Occipital lobe (tissue), 2 donors: ENCODE measurements around the gene COL11A1. TPM values are rescaled to one million over a fixed set of nuclear protein-coding genes. Genes with fewer than 3 reads are reported as not detected.
"Not testable (repeated sequence)": the region's sequence is repeated elsewhere in the genome, so short reads cannot be mapped to it uniquely, and the experiment has no call there.

ENCODE experiments used
- DNase-seq: peaks from one replicate; lab custom pipeline; 2025; lab: John Stamatoyannopoulos, UW
- total RNA-seq: library from RNA; depleted of rRNA; stranded (reverse); fragments of >200 nt; gene quantifications from one replicate; pipeline ENCODE4 v1.2.3, GENCODE V29; 2014

Gene COL11A1
- 45.9 TPM for total RNA-seq

DNA sequence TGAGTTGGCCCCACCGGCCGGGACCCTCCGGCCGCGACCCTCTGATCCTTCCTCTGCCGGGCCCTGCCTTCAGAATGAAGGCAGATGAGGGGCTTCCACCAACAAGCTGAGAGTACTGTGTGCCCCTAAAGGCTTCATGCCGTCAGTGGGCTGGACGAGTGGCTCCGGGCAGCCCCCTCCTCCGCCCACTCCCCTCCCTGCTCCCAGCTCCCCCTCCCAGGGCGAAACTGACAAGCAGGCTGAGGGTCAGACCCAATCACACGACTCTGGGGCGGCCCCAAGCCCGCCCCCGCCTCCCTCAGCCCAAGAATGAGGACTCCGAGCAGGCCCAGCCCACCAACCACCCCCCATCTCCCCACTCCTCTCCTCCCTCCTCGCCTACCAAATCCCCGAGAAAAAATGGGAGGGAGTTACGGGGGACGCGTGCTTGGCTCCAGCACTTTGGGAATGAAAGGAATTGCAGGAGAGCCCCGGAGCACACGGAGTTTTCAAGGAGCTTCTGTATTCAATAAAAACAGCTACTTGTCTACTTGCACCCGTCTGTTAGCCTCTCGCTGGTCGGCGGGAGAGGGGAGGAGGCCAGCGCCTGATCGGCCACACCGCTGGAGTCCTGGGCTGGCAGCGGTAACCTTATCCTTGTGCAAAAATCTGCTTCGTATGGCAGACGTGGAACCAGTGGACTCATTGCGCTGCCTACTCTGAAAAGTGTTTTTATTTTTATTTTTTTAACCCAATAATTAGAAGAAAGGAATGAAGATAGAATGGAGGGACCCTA, at the start of gene COL11A1:
Gene COL11A1, minus strand, starts transcription at position 147 of the 775 bp plus-strand sequence. CDS start 344 bp downstream, outside the sequence.
- DNase-seq, result peak; percentile 38

DNA sequence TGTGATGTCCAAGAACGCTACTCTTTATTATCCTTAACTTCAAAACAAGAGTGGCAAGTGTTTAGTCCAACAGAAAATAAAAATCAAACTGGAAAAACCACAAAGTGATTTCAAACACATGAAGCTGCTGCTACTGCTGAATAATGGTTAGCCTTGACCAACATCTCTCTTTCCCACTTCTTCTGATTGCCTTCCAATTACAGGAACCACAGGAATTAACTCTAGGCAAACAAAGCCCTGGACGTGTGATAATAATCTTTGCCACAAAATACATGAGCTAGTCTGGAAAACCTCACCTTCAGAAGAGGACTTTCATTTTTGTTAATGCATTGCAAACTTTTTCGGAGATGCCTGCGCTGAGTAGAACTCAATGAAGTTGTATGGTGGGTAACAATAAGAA, 48.6 kb upstream of the COL11A1 start:
- DNase-seq, result no peak

- no peak for DNase-seq
These were observed 37.8 kb upstream of the COL11A1 start for GRCh38 chr1:103146166-103146565.

GRCh38 chr1:103145449-103145848, 37.1 kb upstream of the COL11A1 start:
- DNase-seq, result no peak

DNA sequence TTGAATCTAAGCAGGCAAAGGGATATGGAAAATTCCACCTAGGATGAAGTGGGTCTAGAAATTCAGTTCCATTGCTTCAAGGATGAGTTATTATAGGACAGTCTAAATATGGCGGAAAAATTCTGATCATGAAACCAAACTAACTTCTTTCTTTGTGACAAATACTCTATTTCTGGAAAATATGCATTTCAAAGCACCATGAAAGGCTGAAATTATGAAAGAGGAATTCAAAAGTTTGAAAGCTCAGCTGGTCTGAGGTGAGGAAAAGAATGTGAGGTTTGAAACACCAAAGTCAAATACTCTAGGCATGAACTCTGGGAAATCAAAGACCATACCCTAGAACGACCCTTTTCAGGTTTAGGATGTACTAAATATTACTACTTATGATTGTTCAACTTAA, 36.4 kb upstream of the COL11A1 start:
- no peak for DNase-seq

- DNase-seq, result no peak
These were observed 34.1 kb upstream of the COL11A1 start for GRCh38 chr1:103142461-103142860.

- DNase-seq, result no peak
These were observed 21.5 kb upstream of the COL11A1 start for GRCh38 chr1:103129796-103130195.

DNA sequence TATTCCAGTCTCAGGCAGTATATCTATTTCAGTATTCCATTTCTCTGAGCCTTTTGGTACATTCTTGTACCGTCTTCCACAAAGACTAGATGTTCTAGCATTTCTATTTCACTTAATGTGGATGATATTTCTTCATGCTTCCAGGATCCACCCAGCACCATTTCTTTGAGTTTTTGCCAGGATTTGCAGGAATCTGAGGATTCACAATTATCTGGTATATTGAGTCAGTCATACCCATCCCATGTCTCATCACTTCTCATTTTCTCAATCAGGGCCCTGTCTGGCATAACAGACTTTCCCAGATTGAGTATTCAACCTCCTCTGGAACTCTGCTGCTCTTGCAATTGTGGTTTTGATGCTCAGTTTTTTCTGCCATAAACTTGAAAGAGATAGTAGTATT, 20.9 kb upstream of the COL11A1 start:
- DNase-seq, result no peak

DNA sequence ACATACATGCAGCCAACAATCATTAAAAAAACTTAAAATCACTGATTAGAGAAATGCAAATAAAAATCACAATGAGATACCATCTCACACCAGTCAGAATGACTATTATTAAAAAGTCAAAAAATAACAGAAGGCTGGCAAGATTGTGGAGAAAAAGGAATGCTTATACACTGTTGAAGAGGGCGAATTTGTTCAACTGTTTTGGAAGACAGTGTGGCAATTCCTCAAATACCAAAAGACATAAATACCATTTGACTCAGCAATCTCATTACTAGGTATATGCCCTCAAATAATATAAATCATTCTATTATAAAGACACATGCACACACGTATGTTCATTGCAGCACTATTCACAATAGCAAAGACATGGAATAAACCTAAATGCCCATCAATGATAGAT, 19.9 kb upstream of the COL11A1 start:
- not testable (repeated sequence) for DNase-seq

DNA sequence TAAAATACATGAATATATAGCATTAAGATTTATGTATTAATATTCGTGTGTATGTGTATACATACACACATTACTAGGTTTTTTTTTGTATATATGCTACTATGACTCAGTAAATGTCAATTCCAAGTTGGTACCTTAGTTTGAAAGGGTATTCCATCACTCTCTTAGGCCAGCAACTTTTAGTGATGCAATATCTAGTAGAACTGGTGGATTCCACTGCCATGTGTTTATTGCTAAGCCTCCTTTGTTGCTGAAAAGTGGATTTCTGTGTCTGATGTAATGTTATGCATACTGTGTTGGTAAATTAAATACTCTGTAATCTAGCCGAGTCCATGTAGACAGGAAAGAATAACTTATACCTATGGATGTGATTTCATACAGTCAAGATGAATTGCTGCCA, 16.9 kb upstream of the COL11A1 start:
- no peak for DNase-seq

DNA sequence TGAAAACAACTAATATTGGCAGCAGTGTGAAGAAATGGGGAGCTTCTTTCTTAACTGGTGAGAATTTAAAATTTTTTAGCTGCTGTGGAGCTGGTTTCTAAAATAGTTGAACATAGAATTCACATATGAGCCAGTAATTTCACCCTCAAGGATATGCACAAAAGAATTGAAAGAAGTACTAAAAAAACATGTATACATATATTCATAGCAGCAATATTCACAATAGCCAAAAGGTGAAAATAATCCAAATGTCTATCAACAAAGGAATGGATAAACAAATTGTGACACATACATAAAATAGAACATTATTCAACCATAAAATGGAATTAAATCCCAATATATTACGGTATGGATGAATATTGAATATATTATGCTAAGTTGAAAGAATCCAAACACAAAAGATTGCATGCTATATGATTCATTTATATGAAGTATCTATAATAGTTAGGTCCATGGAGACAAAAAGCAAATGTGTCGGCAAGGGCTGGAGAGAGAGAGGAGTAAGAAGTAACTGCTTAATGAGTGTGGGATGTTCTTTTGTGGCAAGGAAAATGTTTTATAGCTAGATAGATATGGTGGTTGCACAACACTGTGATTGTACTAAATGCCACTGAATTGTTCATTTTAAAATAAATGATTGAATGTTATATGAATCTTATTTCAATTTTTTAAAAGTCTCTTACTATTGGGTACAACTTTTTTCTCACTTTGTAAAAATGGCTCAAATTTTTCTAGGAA, 14.8 kb upstream of the COL11A1 start:
- no peak for DNase-seq

DNA sequence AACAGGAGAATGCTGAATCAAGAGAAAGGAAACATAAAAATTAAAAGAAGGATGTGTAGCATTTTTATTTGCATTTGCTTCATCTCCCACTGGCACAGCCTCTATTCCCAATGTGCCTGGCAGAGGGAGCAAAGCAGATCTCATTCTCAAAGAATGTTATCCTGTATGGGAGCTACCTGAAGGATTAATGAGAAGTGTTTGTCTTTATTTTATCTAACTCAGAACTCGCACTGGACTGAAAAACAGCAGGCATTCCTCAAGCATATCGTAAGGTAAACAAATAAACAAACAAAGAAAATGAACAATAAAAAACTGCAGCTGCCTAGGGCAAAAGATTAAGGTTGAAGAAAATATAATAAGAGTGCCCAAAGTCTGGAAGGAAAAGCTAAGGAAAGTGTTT, 12.7 kb upstream of the COL11A1 start:
- DNase-seq, result no peak

- no peak for DNase-seq
These were observed 4.2 kb upstream of the COL11A1 start for GRCh38 chr1:103112546-103112945.

DNA sequence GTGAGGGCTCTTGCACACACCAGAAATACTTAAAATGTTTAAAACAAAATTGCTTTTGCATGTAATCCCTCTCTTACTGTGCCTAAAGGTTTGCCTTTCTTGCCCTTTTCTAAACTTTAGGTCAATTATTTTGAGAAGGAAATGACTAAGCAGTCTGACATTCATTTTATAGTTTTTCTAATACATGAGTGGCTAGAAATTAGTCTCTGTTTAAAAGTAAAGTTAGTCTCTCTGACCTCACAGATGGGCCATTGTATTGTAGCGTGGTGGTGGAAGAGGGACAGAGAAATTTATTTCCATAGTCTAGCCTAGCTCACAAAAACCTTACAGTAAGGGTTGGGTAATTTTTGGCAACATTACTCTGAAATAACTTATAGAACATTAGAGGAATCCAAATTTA, 3.6 kb upstream of the COL11A1 start:
- no peak for DNase-seq

DNA sequence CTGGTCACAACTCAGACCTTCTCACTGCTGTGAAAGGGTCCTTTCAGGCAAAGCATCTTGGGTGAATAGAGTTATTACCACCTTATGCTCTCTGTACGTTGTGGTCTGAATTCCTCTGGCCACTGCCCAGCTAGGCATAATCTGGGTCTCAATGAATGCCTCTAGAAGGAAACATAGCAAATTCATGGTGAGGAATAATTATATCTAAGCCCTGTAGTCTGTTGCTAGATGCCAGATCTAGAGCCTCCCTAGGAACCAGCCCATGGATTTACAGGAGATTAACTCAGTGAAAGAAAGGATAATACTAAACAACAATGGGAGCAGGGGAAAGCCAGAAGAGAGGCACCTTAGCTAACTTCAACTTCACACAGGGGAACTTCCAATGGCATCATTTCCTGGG, 2.4 kb upstream of the COL11A1 start:
- DNase-seq, result no peak

DNA sequence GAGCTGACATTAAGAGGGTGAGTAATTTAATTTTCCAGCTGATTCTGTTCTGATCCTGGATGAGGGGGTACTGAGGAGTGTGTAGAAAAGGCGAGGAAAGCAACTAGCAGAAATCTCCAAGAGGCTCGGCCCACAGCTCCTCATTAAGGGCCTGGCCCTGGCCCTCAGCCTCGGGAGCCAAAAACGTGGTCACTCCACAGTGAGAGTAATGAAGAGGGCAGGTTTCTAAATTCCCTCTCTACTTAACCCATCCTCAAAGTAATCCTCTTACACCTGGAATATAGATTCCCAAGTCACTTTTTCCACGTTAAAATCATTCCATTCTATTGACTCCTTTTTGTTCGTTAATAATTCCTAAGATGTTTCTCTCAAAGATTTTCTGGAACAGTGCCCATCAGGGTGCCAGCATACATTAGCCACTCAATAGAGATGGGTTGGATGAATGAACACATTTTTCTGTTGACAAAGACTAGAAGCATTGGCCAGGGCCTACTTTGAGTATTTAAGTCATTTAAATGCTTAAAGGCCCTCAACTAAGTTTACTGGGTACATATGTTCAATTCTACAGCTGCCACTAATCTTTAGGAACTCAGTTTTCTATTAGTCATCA, 1.1 kb upstream of the COL11A1 start:
- no peak for DNase-seq

- DNase-seq, result no peak
These were observed 464 bp downstream of the COL11A1 start for GRCh38 chr1:103107741-103108375.

DNA sequence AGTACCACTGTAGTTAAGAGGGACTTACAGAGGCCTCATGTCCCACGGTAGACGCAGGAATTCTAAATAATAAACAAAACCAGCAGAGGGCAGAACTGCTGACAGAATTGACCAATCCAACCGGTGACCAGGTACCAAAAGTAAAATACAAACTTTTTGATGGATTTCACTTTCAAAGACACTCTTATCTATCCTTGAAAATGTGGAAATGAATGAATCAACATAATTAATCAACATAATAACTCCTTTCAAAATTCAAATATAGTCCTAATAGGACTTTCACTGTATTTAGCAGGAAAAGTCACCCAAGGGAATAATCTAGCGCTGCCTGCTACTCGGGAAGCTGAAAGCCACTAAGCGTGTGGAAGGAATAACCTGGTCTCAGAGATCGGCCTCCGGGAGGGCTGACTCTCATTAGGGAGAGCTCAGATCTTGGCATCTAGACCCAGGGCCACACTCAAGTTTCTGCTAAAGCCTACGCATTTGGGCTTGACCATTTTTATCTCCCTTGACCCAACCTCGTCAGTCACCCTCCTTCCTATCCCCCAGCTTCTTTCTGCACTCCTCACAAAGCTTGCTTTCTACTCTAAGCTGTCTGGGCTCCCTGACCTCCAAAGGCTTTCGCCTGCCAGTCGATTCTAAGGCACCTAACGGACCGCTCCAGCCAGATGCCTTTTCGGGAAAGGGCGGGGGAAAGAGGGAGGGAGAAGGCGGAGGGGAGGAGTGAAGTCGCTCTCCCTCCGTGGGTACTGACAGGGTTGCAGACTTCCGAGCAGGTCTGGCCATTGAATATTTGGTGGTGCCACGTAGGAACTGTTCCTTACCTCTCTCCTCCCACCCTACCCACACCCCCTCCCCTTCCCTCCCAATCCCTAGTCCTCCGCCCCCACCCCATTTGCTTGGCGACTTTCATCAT, 1.6 kb downstream of the COL11A1 start:
- DNase-seq, result peak; percentile 5

GRCh38 chr1:103101399-103101798, 6.9 kb downstream of the COL11A1 start:
- DNase-seq, result no peak

DNA sequence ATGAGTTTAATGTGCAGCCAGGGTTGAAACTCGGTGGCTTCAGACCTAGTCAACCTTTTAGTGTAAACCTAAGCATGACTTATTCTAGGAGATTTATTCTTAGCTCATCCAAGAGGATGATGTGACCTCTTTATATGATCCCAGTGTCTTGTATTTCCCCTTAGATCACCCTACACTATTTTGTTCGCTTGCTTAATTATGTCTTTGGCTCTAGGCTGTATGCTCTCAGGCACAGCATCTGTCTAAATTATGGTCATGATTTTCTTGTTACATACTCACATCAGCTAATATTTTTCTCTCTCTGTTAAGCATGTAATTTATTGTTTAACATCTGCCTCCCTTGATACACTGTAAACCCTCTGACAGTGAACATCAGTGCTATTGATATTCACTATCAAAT, 19.1 kb downstream of the COL11A1 start:
- no peak for DNase-seq

GRCh38 chr1:103087256-103087655, 21.1 kb downstream of the COL11A1 start:
- no peak for DNase-seq
